GM23248 (cell line): ENCODE data around the gene IRF3. TPM values are rescaled to one million over a fixed set of nuclear protein-coding genes. Genes with fewer than 3 reads are reported as not detected.

Experiments
- DNase-seq: peaks from one replicate; pipeline ENCODE4 v3.0.0-alpha.2; 2015
- H2AFZ ChIP-seq: fragments of 200-600 bp; sonication (generic); 2 replicates; pipeline ENCODE4 v1.6.1; 2016; ENCODE audit warnings: antibody characterized with exemption
- H3F3A ChIP-seq: fragments of 200-600 bp; sonication (generic); 2 replicates; pipeline ENCODE4 v1.6.1; 2016; ENCODE audit warnings: mild to moderate bottlenecking, antibody characterized with exemption, mixed run types; ENCODE audit not compliant: insufficient read depth
- H3K27ac ChIP-seq: fragments of 200-600 bp; sonication (generic); 2 replicates; pipeline ENCODE4 v1.5.1; 2016; ENCODE audit warnings: mild to moderate bottlenecking
- H3K27me3 ChIP-seq: fragments of 200-600 bp; sonication (generic); replicated peaks from 2 replicates; pipeline ENCODE4 v1.6.1; 2016; ENCODE audit warnings: mild to moderate bottlenecking; ENCODE audit not compliant: insufficient read depth
- H3K36me3 ChIP-seq: fragments of 200-600 bp; sonication (generic); 2 replicates; pipeline ENCODE4 v1.6.1; 2016; ENCODE audit warnings: low read depth, mild to moderate bottlenecking
- H3K4me1 ChIP-seq: fragments of 200-600 bp; sonication (generic); 2 replicates; pipeline ENCODE4 v1.6.1; 2016; ENCODE audit warnings: mild to moderate bottlenecking; ENCODE audit not compliant: insufficient read depth
- H3K4me2 ChIP-seq: fragments of 200-600 bp; sonication (generic); one replicate; pipeline ENCODE4 v1.6.1; 2016; ENCODE audit warnings: mild to moderate bottlenecking; ENCODE audit not compliant: unreplicated experiment
- H3K4me3 ChIP-seq: fragments of 200-600 bp; sonication (generic); 2 replicates; pipeline ENCODE4 v1.5.1; 2016; ENCODE audit warnings: mild to moderate bottlenecking
- H3K79me2 ChIP-seq: fragments of 200-600 bp; sonication (generic); 2 replicates; pipeline ENCODE4 v1.6.1; 2016; ENCODE audit warnings: mild to moderate bottlenecking; ENCODE audit not compliant: insufficient read depth
- H3K9ac ChIP-seq: fragments of 200-600 bp; sonication (generic); 2 replicates; pipeline ENCODE4 v1.6.1; 2016; ENCODE audit warnings: mild to moderate bottlenecking
- H3K9me2 ChIP-seq: fragments of 200-600 bp; sonication (generic); 2 replicates; pipeline ENCODE4 v1.6.1; 2016; ENCODE audit warnings: mixed run types, mild to moderate bottlenecking, moderate library complexity; ENCODE audit not compliant: insufficient read depth
- H3K9me3 ChIP-seq: fragments of 200-600 bp; sonication (generic); one replicate; pipeline ENCODE4 v1.6.1; 2017; ENCODE audit warnings: low read depth
- H4K20me1 ChIP-seq: fragments of 200-600 bp; sonication (generic); 2 replicates; pipeline ENCODE4 v1.6.0; 2016; ENCODE audit not compliant: insufficient read depth
- EZH2 ChIP-seq: fragments of 200-600 bp; sonication (generic); IDR thresholded peaks from 2 replicates; pipeline ENCODE4 v1.6.1; 2018; ENCODE audit warnings: antibody characterized with exemption, mild to moderate bottlenecking; ENCODE audit not compliant: insufficient read depth, poor library complexity, severe bottlenecking
- EZH2phosphoT487 ChIP-seq: fragments of 200-600 bp; sonication (generic); IDR thresholded peaks from 2 replicates; pipeline ENCODE4 v1.6.1; 2018; ENCODE audit warnings: antibody characterized with exemption, moderate library complexity, mild to moderate bottlenecking, low read depth; ENCODE audit not compliant: insufficient read depth
- WGBS, 2 experiments: methylation state at CpG; one replicate each; pipeline ENCODE4 v1.1.6; 2015 to 2017; ENCODE audit warnings: low lambda C conversion rate in 2 of 2, low coverage in 1 of 2; ENCODE audit errors: missing lambda C conversion rate in 2 of 2; 5-methylcytosine and 5-hydroxymethylcytosine counted together
- in situ Hi-C: fragments of 300-500 bp; cut with MboI; formaldehyde crosslinking; loops from 2 replicates; pipeline ENCODE4 v1.15.0; 2020
- polyA plus RNA-seq: library from polyadenylated mRNA; unstranded; fragments of >200 nt; fragmentation: Nextera tagmentation; extraction: Ambion mirVana; gene quantifications from 2 replicates; pipeline ENCODE4 v1.2.1, GENCODE V29; 2016
- total RNA-seq: library from RNA; depleted of rRNA; stranded (reverse); fragments of >200 nt; shearing (Covaris generic); gene quantifications from 2 replicates; pipeline ENCODE4 v1.2.3, GENCODE V29; 2014

Gene IRF3
- total and polyA plus RNA-seq, 2 experiments from 2014 or later = 28.6 to 50.0 TPM

- H3K36me3 ChIP-seq = peaks cover 3% of the 10 kb centered on the region; the same call in 1 of the 2 replicates
- in situ Hi-C loops = no loop called here
- H4K20me1 ChIP-seq = no peaks in the 10 kb centered on the region
- 0 to 1% methylated on average over 7 of the region's 7 CpGs for WGBS, 2 experiments
- H3K4me1 ChIP-seq = peaks cover 10% of the 10 kb centered on the region; the same call in 1 of the 2 replicates
- TF ChIP-seq EZH2 (no peak), EZH2phosphoT487 (no peak)
- no peak for DNase-seq
- H3K27me3 ChIP-seq = no peaks in the 10 kb centered on the region
- peaks cover 31% of the 10 kb centered on the region for H3K79me2 ChIP-seq
- peak overlapping the region; percentile 63 for H3K27ac ChIP-seq
- H3K9me3 ChIP-seq = no peaks in the 10 kb centered on the region
- peak overlapping the region; percentile 89 for H3K9ac ChIP-seq
- peak overlapping the region; percentile 92 for H3K4me2 ChIP-seq
- H2AFZ ChIP-seq = peak overlapping the region; percentile 86; the same call in 1 of the 2 replicates
- H3K4me3 ChIP-seq = peak overlapping the region; percentile 88
- no peaks in the 10 kb centered on the region for H3K9me2 ChIP-seq
- peaks cover 13% of the 10 kb centered on the region; the same call in 1 of the 2 replicates for H3F3A ChIP-seq
Observed at GRCh38 chr19:49665036-49665350, 664 bp downstream of the IRF3 start.

- H3K4me3 ChIP-seq = peak overlapping the region; percentile 88
- TF ChIP-seq EZH2 (no peak), EZH2phosphoT487 (no peak)
- no peaks in the 10 kb centered on the region for H4K20me1 ChIP-seq
- H3K9me2 ChIP-seq = no peaks in the 10 kb centered on the region
- peak overlapping the region; percentile 92 for H3K4me2 ChIP-seq
- no peaks in the 10 kb centered on the region for H3K9me3 ChIP-seq
- H3K36me3 ChIP-seq = peaks cover 5% of the 10 kb centered on the region; the same call in 1 of the 2 replicates
- 1% methylated on average over 36 to 53 of the region's 53 CpGs for WGBS, 2 experiments
- H3F3A ChIP-seq = peaks cover 13% of the 10 kb centered on the region; the same call in 1 of the 2 replicates
- in situ Hi-C loops = no loop called here
- peaks cover 10% of the 10 kb centered on the region; the same call in 1 of the 2 replicates for H3K4me1 ChIP-seq
- H3K79me2 ChIP-seq = peaks cover 31% of the 10 kb centered on the region
- H3K27me3 ChIP-seq = no peaks in the 10 kb centered on the region
- peak overlapping the region; percentile 59 for H2AFZ ChIP-seq
- H3K27ac ChIP-seq = peak overlapping the region; percentile 63
- H3K9ac ChIP-seq = peak overlapping the region; percentile 89
- DNase-seq = peak; percentile 91
Observed at GRCh38 chr19:49664171-49665035, 1.3 kb downstream of the IRF3 start.

DNA sequence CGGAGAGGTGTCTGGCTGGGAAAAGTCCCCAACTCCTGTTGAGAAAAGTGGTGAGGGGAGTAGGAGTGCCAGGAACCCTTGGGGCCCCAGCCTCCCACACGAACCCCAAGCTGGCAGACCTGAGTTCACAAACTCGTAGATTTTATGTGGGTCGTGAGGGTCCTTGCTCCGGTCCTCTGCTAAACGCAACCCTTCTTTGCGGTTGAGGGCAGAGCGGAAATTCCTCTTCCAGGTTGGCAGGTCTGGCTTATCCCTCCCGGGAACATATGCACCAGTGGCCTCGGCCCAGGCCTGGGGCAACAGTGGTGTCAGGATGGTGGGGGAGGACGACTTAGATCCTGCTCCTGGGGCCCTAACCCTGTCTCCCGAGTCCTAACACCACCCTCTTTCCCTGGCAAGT, 2.4 kb downstream of the IRF3 start:
- H3K36me3 ChIP-seq = peaks cover 5% of the 10 kb centered on the region; the same call in 1 of the 2 replicates
- in situ Hi-C loops = no loop called here
- H3F3A ChIP-seq = peaks cover 18% of the 10 kb centered on the region

GRCh38 chr19:49662011-49662410, 3.6 kb downstream of the IRF3 start:
- no peak overlapping the region for H3K9ac ChIP-seq
- DNase-seq = no peak
- in situ Hi-C loops = no loop called here
- no peaks in the 10 kb centered on the region for H3K9me3 ChIP-seq
- peaks cover 30% of the 10 kb centered on the region for H3K79me2 ChIP-seq
- no peak overlapping the region for H3K27ac ChIP-seq
- H3F3A ChIP-seq = peaks cover 18% of the 10 kb centered on the region
- H3K36me3 ChIP-seq = peaks cover 5% of the 10 kb centered on the region; the same call in 1 of the 2 replicates
- no peaks in the 10 kb centered on the region for H3K9me2 ChIP-seq
- H3K27me3 ChIP-seq = no peaks in the 10 kb centered on the region
- no peak overlapping the region for H3K4me2 ChIP-seq
- H3K4me1 ChIP-seq = peaks cover 10% of the 10 kb centered on the region; the same call in 1 of the 2 replicates
- no peak for TF ChIP-seq EZH2
- no peak for TF ChIP-seq EZH2phosphoT487
- H2AFZ ChIP-seq = no peak overlapping the region
- 93 to 95% methylated on average over 16 of the region's 16 CpGs for WGBS, 2 experiments
- no peaks in the 10 kb centered on the region for H4K20me1 ChIP-seq
- H3K4me3 ChIP-seq = no peak overlapping the region

More for the DNA sequence above, 2.4 kb downstream of the IRF3 start:
- no peak for DNase-seq
- Histone ChIP-seq H3K4me2 (no peak overlapping the region), H3K9me3 (no peaks in the 10 kb centered on the region), H3K9me2 (no peaks in the 10 kb centered on the region), H2AFZ (no peak overlapping the region), H3K27me3 (no peaks in the 10 kb centered on the region), H3K4me1 (peaks cover 10% of the 10 kb centered on the region; the same call in 1 of the 2 replicates), H3K79me2 (peaks cover 31% of the 10 kb centered on the region), H3K9ac (peak overlapping the region; percentile 89; the same call in 1 of the 2 replicates), H3K27ac (no peak overlapping the region), H3K4me3 (no peak overlapping the region), H4K20me1 (no peaks in the 10 kb centered on the region)
- WGBS, 2 experiments = 75 to 79% methylated on average over 12 of the region's 12 CpGs
- no peak for TF ChIP-seq EZH2
- no peak for TF ChIP-seq EZH2phosphoT487
